ENCODE results near the gene KSR1.

DNA sequence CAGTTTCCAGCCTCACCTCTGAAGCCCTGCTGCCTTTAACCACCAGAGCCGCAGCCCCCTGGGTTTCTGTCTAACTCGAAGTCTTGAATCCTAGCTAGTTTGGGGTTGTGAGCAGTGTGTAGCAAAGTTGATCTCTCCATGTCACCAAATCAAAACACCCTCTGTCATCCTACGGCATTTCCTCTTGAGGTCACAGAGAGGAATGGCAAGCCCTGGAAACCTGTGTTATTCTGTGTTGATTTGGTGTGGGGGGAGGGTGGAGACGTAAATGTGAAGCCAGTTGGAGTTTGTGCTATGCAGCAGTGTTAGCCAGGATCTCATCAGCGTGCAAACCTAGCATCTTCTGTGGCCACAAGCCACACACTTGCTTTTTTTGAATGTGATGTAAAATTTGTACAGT lies 169.6 kb downstream of the KSR1 start:
- no peak for TF ChIP-seq CTCF (IDR thresholded peaks at IDR 0.05; ENCODE audit: poor library complexity, severe bottlenecking)
- TF ChIP-seq MXI1 (conservative IDR thresholded peaks at IDR 0.05; ENCODE audit: poor library complexity, severe bottlenecking): no peak
- no peak for TF ChIP-seq REST (IDR thresholded peaks at IDR 0.05; ENCODE audit: borderline replicate concordance)
